DND-41 (cell line): Measurements from ENCODE around the gene NTSR1.

ENCODE experiments used
- ATAC-seq: fragments of 200-7000 bp; cut with Tn5 transposase; 3 replicates; pipeline ENCODE4 v1.9.1; 2021; ENCODE audit warnings: low read depth; ENCODE audit not compliant: insufficient read depth
- DNase-seq: peaks from one replicate; pipeline ENCODE4 v3.0.0-alpha.2; 2020
- H2AFZ ChIP-seq: 2 replicates; pipeline ENCODE4 v1.6.0; 2012; ENCODE audit warnings: low read depth, low read length
- H3K27ac ChIP-seq: 2 replicates; pipeline ENCODE4 v1.5.1; 2012; ENCODE audit warnings: low read length, inconsistent platforms
- H3K27me3 ChIP-seq: fragments of 200-600 bp; sonication (generic); 2 replicates; pipeline ENCODE4 v1.6.0; 2012; ENCODE audit warnings: low read length, mild to moderate bottlenecking, inconsistent platforms; ENCODE audit not compliant: insufficient read depth, poor library complexity
- H3K36me3 ChIP-seq: 2 replicates; pipeline ENCODE4 v1.5.1; 2012; ENCODE audit warnings: low read length, inconsistent platforms; ENCODE audit not compliant: insufficient read depth
- H3K4me1 ChIP-seq: 2 replicates; pipeline ENCODE4 v1.5.1; 2012; ENCODE audit warnings: mild to moderate bottlenecking, low read length; ENCODE audit not compliant: insufficient read depth
- H3K4me2 ChIP-seq: 2 replicates; pipeline ENCODE4 v1.6.0; 2012; ENCODE audit warnings: mild to moderate bottlenecking, moderate library complexity, low read length, inconsistent platforms; ENCODE audit not compliant: insufficient read depth
- H3K4me3 ChIP-seq, 2 experiments: fragments of 200-600 bp in 1 of 2; shearing (Covaris generic) in 1 of 2; 2 replicates each; pipeline ENCODE4 v1.5.1; 2012 to 2016; ENCODE audit warnings: inconsistent platforms in 2 of 2, low read length in 2 of 2, mild to moderate bottlenecking in 2 of 2, low read depth in 1 of 2, moderate library complexity in 1 of 2
- H3K79me2 ChIP-seq: 2 replicates; pipeline ENCODE4 v1.6.0; 2012; ENCODE audit warnings: low read length, inconsistent platforms; ENCODE audit not compliant: insufficient read depth
- H3K9ac ChIP-seq: 2 replicates; pipeline ENCODE4 v1.6.0; 2012; ENCODE audit warnings: low read depth, mild to moderate bottlenecking, inconsistent platforms, low read length, moderate library complexity
- H3K9me3 ChIP-seq: 2 replicates; pipeline ENCODE4 v1.5.1; 2012; ENCODE audit warnings: low read length, moderate library complexity, mild to moderate bottlenecking, inconsistent platforms; ENCODE audit not compliant: insufficient read depth, severe bottlenecking
- H4K20me1 ChIP-seq: 2 replicates; pipeline ENCODE4 v1.6.0; 2012; ENCODE audit warnings: low read length; ENCODE audit not compliant: insufficient read depth
- CTCF ChIP-seq: IDR thresholded peaks from 2 replicates; pipeline ENCODE4 v1.5.1; 2012; ENCODE audit warnings: borderline replicate concordance, low read length, moderate library complexity, mild to moderate bottlenecking; ENCODE audit not compliant: poor library complexity, severe bottlenecking; ENCODE audit errors: extremely low read depth
- EZH2 ChIP-seq: IDR thresholded peaks from 3 replicates; pipeline ENCODE4 v1.6.1; 2012; ENCODE audit warnings: borderline replicate concordance, low read depth, mild to moderate bottlenecking, moderate library complexity, low read length, inconsistent platforms; ENCODE audit not compliant: severe bottlenecking

The NTSR1 gene

GRCh38 chr20:62785393-62785792 lies 76.8 kb downstream of the NTSR1 start:
- TF ChIP-seq EZH2 (no peak), CTCF (no peak)
- H4K20me1 ChIP-seq, result no peaks in the 10 kb centered on the region
- H3K4me1 ChIP-seq, result no peaks in the 10 kb centered on the region
- no peak overlapping the region for H2AFZ ChIP-seq
- no peaks in the 10 kb centered on the region for H3K79me2 ChIP-seq
- no peaks in the 10 kb centered on the region for H3K27me3 ChIP-seq
- no peak for DNase-seq
- no peak overlapping the region for H3K4me3 ChIP-seq
- no peaks in the 10 kb centered on the region for H3K36me3 ChIP-seq
- ATAC-seq, result no peak
- H3K9me3 ChIP-seq, result no peaks in the 10 kb centered on the region
- H3K9ac ChIP-seq, result no peak overlapping the region
- H3K27ac ChIP-seq, result no peak overlapping the region
- H3K4me2 ChIP-seq, result no peak overlapping the region

GRCh38 chr20:62786157-62786556 lies 77.5 kb downstream of the NTSR1 start:
- H3K79me2 ChIP-seq, result no peaks in the 10 kb centered on the region
- H4K20me1 ChIP-seq, result no peaks in the 10 kb centered on the region
- H2AFZ ChIP-seq, result no peak overlapping the region
- no peak for DNase-seq
- no peaks in the 10 kb centered on the region for H3K27me3 ChIP-seq
- H3K27ac ChIP-seq, result no peak overlapping the region
- TF ChIP-seq EZH2 (no peak), CTCF (no peak)
- ATAC-seq, result no peak
- no peaks in the 10 kb centered on the region for H3K36me3 ChIP-seq
- no peak overlapping the region for H3K9ac ChIP-seq
- H3K4me1 ChIP-seq, result peaks cover under 1% of the 10 kb centered on the region
- no peak overlapping the region for H3K4me2 ChIP-seq
- H3K4me3 ChIP-seq, result no peak overlapping the region
- H3K9me3 ChIP-seq, result no peaks in the 10 kb centered on the region

DNA sequence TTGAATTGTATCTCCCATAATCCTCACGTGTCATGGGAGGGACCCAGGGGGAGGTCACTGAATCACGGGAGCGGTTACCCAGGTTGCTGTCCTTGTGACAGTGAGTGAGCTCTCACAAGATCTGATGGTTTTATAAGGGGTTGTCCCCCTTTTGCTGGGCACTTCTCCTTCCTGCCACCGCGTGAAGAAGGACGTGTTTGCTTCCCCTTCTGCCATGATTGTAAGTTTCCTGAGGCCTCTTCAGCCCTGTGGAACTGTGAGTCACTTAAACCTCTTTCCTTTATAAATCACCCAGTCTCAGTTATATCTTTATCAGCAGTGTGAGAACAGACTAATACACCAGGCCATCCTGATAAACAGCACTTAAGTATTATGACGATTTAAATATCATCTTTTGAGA lies 78.7 kb downstream of the NTSR1 start:
- H3K27me3 ChIP-seq, result no peaks in the 10 kb centered on the region

More for the DNA sequence above, 78.7 kb downstream of the NTSR1 start:
- Histone ChIP-seq H3K27ac (no peak overlapping the region), H3K36me3 (no peaks in the 10 kb centered on the region), H3K79me2 (no peaks in the 10 kb centered on the region), H3K9ac (no peak overlapping the region), H3K4me3 (no peak overlapping the region), H3K4me2 (no peak overlapping the region), H2AFZ (no peak overlapping the region), H4K20me1 (no peaks in the 10 kb centered on the region), H3K4me1 (peaks cover 6% of the 10 kb centered on the region), H3K9me3 (no peaks in the 10 kb centered on the region)
- DNase-seq, result no peak
- ATAC-seq, result no peak
- TF ChIP-seq CTCF (no peak), EZH2 (no peak)
